IMR-90 (cell line): Measurements from ENCODE around the gene CDH13. TPM values are rescaled to one million over a fixed set of nuclear protein-coding genes. Genes with fewer than 3 reads are reported as not detected.

ENCODE experiments used
- ATAC-seq: fragments of 200-7000 bp; cut with Tn5 transposase; 2 replicates; pipeline ENCODE4 v1.9.1; 2020; ENCODE audit warnings: low read depth, mild to moderate bottlenecking, moderate library complexity
- BruUV-seq: library from RNA; stranded (reverse); fragments of 400-500 nt; replicated peaks from 2 replicates; lab custom pipeline; 2021; lab: Mats Ljungman, UMichigan
- CTCF ChIA-PET: fragments of 300-600 bp; formaldehyde crosslinking; extraction: SDS; loops from one replicate; lab custom pipeline; 2021; ENCODE audit warnings: antibody characterized with exemption; lab: Yijun Ruan, JAX
- POLR2A ChIA-PET: fragments of 300-600 bp; sonication (Branson Sonifier 250); formaldehyde crosslinking; loops from one replicate; lab custom pipeline; 2022; ENCODE audit warnings: antibody characterized with exemption; ENCODE audit not compliant: unreplicated experiment; lab: Charles Lee
- DNase-seq: peaks from one replicate; pipeline ENCODE4 v3.0.0; 2013
- H2AFZ ChIP-seq: replicated peaks from 2 replicates; pipeline ENCODE3; 2013; ENCODE audit warnings: low read length, mild to moderate bottlenecking; ENCODE audit not compliant: poor library complexity
- H2AK5ac ChIP-seq: 2 replicates; pipeline ENCODE4 v1.6.1; 2013; ENCODE audit warnings: low read depth, low read length, inconsistent platforms
- H2AK9ac ChIP-seq: replicated peaks from 2 replicates; pipeline ENCODE3; 2013; ENCODE audit warnings: mild to moderate bottlenecking, low read depth, low read length, moderate library complexity; ENCODE audit not compliant: poor library complexity
- H2BK120ac ChIP-seq: 2 replicates; pipeline ENCODE4 v1.6.1; 2013; ENCODE audit warnings: low read depth, low read length, inconsistent platforms
- H2BK15ac ChIP-seq: 3 replicates; pipeline ENCODE4 v1.6.1; 2013; ENCODE audit warnings: low read depth, low read length, inconsistent platforms
- H2BK20ac ChIP-seq: 2 replicates; pipeline ENCODE4 v1.6.1; 2013; ENCODE audit warnings: low read depth, mild to moderate bottlenecking, inconsistent platforms, low read length, moderate library complexity
- H2BK5ac ChIP-seq: 2 replicates; pipeline ENCODE4 v1.6.1; 2013; ENCODE audit warnings: mild to moderate bottlenecking, low read depth, low read length, inconsistent platforms; ENCODE audit not compliant: poor library complexity, severe bottlenecking
- H3K14ac ChIP-seq: replicated peaks from 2 replicates; pipeline ENCODE4 v1.6.1; 2013; ENCODE audit warnings: low read depth, low read length, inconsistent platforms
- H3K18ac ChIP-seq: 2 replicates; pipeline ENCODE4 v1.6.1; 2013; ENCODE audit warnings: low read depth, low read length, control low read depth
- H3K23ac ChIP-seq: 2 replicates; pipeline ENCODE4 v1.6.1; 2013; ENCODE audit warnings: low read depth, low read length, inconsistent platforms
- H3K27ac ChIP-seq: 2 replicates; pipeline ENCODE4 v1.5.1; 2013; ENCODE audit warnings: mild to moderate bottlenecking, control low read depth, low read length; ENCODE audit not compliant: insufficient read depth
- H3K27me3 ChIP-seq: 2 replicates; pipeline ENCODE4 v1.6.1; 2013; ENCODE audit warnings: low read length; ENCODE audit not compliant: control insufficient read depth, insufficient read depth
- H3K36me3 ChIP-seq: 2 replicates; pipeline ENCODE4 v1.6.1; 2013; ENCODE audit warnings: low read length, mixed read lengths; ENCODE audit not compliant: control insufficient read depth, insufficient read depth
- H3K4ac ChIP-seq: 2 replicates; pipeline ENCODE4 v1.6.1; 2013; ENCODE audit warnings: low read depth, low read length, inconsistent platforms
- H3K4me1 ChIP-seq: 2 replicates; pipeline ENCODE4 v1.6.1; 2013; ENCODE audit warnings: low read length, mixed read lengths; ENCODE audit not compliant: control insufficient read depth, insufficient read depth
- H3K4me2 ChIP-seq: 2 replicates; pipeline ENCODE4 v1.6.1; 2013; ENCODE audit warnings: low read depth, mild to moderate bottlenecking, control low read depth, low read length, moderate library complexity
- H3K4me3 ChIP-seq: 2 replicates; pipeline ENCODE4 v1.5.1; 2013; ENCODE audit warnings: low read depth, mild to moderate bottlenecking, control low read depth, low read length, moderate library complexity; ENCODE audit not compliant: insufficient read depth
- H3K56ac ChIP-seq: 2 replicates; pipeline ENCODE4 v1.6.1; 2013; ENCODE audit warnings: low read length, inconsistent platforms; ENCODE audit not compliant: insufficient read depth; ENCODE audit errors: extremely low read depth
- H3K79me1 ChIP-seq, 2 experiments: 2 replicates each; pipeline ENCODE4 v1.6.1; 2013; ENCODE audit warnings: low read length in 2 of 2, inconsistent platforms in 1 of 2, low read depth in 1 of 2
- H3K9ac ChIP-seq: 2 replicates; pipeline ENCODE4 v1.6.1; 2013; ENCODE audit warnings: low read depth, low read length, control low read depth
- H3K9me1 ChIP-seq: 2 replicates; pipeline ENCODE4 v1.6.1; 2013; ENCODE audit warnings: low read length, inconsistent platforms; ENCODE audit not compliant: insufficient read depth
- H3K9me3 ChIP-seq: 2 replicates; pipeline ENCODE4 v1.6.1; 2013; ENCODE audit warnings: low read length; ENCODE audit not compliant: control insufficient read depth, insufficient read depth
- H4K20me1 ChIP-seq: 2 replicates; pipeline ENCODE4 v1.6.1; 2013; ENCODE audit warnings: low read length, inconsistent platforms; ENCODE audit not compliant: insufficient read depth
- H4K5ac ChIP-seq: 2 replicates; pipeline ENCODE4 v1.6.1; 2013; ENCODE audit warnings: mild to moderate bottlenecking, low read depth, low read length, control low read depth
- H4K8ac ChIP-seq, 2 experiments: 2 replicates each; pipeline ENCODE4 v1.6.1; 2013; ENCODE audit warnings: low read depth in 2 of 2, low read length in 2 of 2, control low read depth in 1 of 2, inconsistent platforms in 1 of 2
- H4K91ac ChIP-seq: 2 replicates; pipeline ENCODE4 v1.6.1; 2013; ENCODE audit warnings: low read depth, low read length, inconsistent platforms; ENCODE audit not compliant: insufficient read depth
- BHLHE40 ChIP-seq: fragments of 150-350 bp; IDR thresholded peaks from 2 replicates; pipeline ENCODE4 v1.6.1; 2016; ENCODE audit warnings: mild to moderate bottlenecking, low read depth, low read length
- CEBPB ChIP-seq: IDR thresholded peaks from 2 replicates; pipeline ENCODE4 v1.6.1; 2012; ENCODE audit warnings: low read depth, low read length, improper control_type of control experiment
- CHD1 ChIP-seq: IDR thresholded peaks from 2 replicates; pipeline ENCODE4 v1.6.1; 2012; ENCODE audit warnings: low read depth, low read length, improper control_type of control experiment
- FOS ChIP-seq: fragments of 150-350 bp; IDR thresholded peaks from 2 replicates; pipeline ENCODE4 v1.6.1; 2016; ENCODE audit warnings: low read depth, low read length
- MAFK ChIP-seq: IDR thresholded peaks from 2 replicates; pipeline ENCODE4 v1.6.1; 2012; ENCODE audit warnings: low read depth, low read length, improper control_type of control experiment
- MAZ ChIP-seq: IDR thresholded peaks from 2 replicates; pipeline ENCODE4 v1.6.1; 2012; ENCODE audit warnings: low read depth, mild to moderate bottlenecking, low read length, improper control_type of control experiment, moderate library complexity, borderline replicate concordance
- MXI1 ChIP-seq: IDR thresholded peaks from 2 replicates; pipeline ENCODE4 v1.6.1; 2012; ENCODE audit warnings: low read depth, mild to moderate bottlenecking, low read length, moderate library complexity, borderline replicate concordance
- NFE2L2 ChIP-seq: fragments of 150-350 bp; IDR thresholded peaks from 2 replicates; pipeline ENCODE4 v1.6.1; 2016; ENCODE audit warnings: low read depth, mild to moderate bottlenecking, low read length
- POLR2A ChIP-seq: IDR thresholded peaks from 2 replicates; pipeline ENCODE4 v1.6.1; 2012; ENCODE audit warnings: mild to moderate bottlenecking, low read depth, low read length
- RAD21 ChIP-seq: IDR thresholded peaks from 2 replicates; pipeline ENCODE4 v1.6.1; 2012; ENCODE audit warnings: low read length, improper control_type of control experiment
- RCOR1 ChIP-seq: IDR thresholded peaks from 2 replicates; pipeline ENCODE4 v1.6.1; 2012; ENCODE audit warnings: mild to moderate bottlenecking, low read length, improper control_type of control experiment; ENCODE audit not compliant: insufficient replicate concordance
- RFX5 ChIP-seq: IDR thresholded peaks from 2 replicates; pipeline ENCODE4 v1.8.0; 2012; ENCODE audit warnings: low read depth, mild to moderate bottlenecking, low read length, moderate library complexity
- SMC3 ChIP-seq: fragments of 150-350 bp; IDR thresholded peaks from 2 replicates; pipeline ENCODE4 v1.6.1; 2016; ENCODE audit warnings: low read depth, mild to moderate bottlenecking, antibody characterized with exemption, low read length, moderate library complexity
- dilution Hi-C: fragments of 300-500 bp; cut with HindIII; formaldehyde crosslinking; loops from one replicate; pipeline ENCODE4 v1.14.3; 2018; ENCODE audit warnings: low sequenced_read_pairs; ENCODE audit not compliant: unreplicated experiment
- in situ Hi-C: fragments of 300-500 bp; cut with MboI; formaldehyde crosslinking; loops from 3 replicates; pipeline ENCODE4 v1.14.3; 2019; ENCODE audit warnings: low sequenced_read_pairs, inconsistent platforms, mixed read lengths
- intact Hi-C: fragments of 100-400 bp; cut with micrococcal nuclease; formaldehyde crosslinking; loops from 2 replicates; pipeline ENCODE4 v1.10.0; 2022
- polyA plus RNA-seq, 3 experiments: library from polyadenylated mRNA; depleted of rRNA; stranded (reverse); fragments of >200 nt; gene quantifications; 2 replicates each; pipeline ENCODE4 v1.2.3, GENCODE V29; 2012; ENCODE audit warnings: low replicate concordance in 1 of 3
- total RNA-seq: library from RNA; depleted of rRNA; stranded (reverse); fragments of >200 nt; gene quantifications from 2 replicates; pipeline ENCODE4 v1.2.3, GENCODE V29; 2012
- TF ChIP-seq, protein P1 (sequence below): fragments of 150-350 bp; IDR thresholded peaks from 2 replicates; pipeline ENCODE4 v1.6.1; 2016; ENCODE audit warnings: low read depth, mild to moderate bottlenecking, low read length, moderate library complexity, borderline replicate concordance
- TF ChIP-seq, protein P2 (sequence below): conservative IDR thresholded peaks from 2 replicates; pipeline ENCODE4 v1.5.1; 2012; ENCODE audit warnings: mild to moderate bottlenecking, low read depth, low read length, improper control_type of control experiment
- TF ChIP-seq, protein P3 (sequence below): fragments of 150-350 bp; IDR thresholded peaks from 2 replicates; pipeline ENCODE4 v1.6.1; 2017; ENCODE audit warnings: mild to moderate bottlenecking, antibody characterized with exemption, low read length, low read depth

Gene CDH13
- total and polyA plus RNA-seq, 2 of the 4 experiments (the other 2 are of a cell fraction): 61.6 to 74.7 TPM

- ATAC-seq (no peak), DNase-seq (no peak)
- Histone ChIP-seq H2AFZ (no peak overlapping the region), H3K9me3 (no peaks in the 10 kb centered on the region), H2BK5ac (no peak overlapping the region), H2BK15ac (no peak overlapping the region), H2AK5ac (no peak overlapping the region), H3K27ac (no peak overlapping the region), H3K18ac (no peak overlapping the region), H3K4me2 (no peak overlapping the region), H2BK20ac (no peak overlapping the region), H3K36me3 (no peaks in the 10 kb centered on the region), H2BK120ac (no peak overlapping the region), H4K5ac (no peak overlapping the region), H3K9ac (no peak overlapping the region), H3K4ac (no peak overlapping the region), H3K14ac (no peak overlapping the region), H3K9me1 (no peaks in the 10 kb centered on the region; the same call in 1 of the 2 replicates), H4K91ac (no peak overlapping the region), H3K27me3 (no peaks in the 10 kb centered on the region), H4K20me1 (no peaks in the 10 kb centered on the region), H3K56ac (no peak overlapping the region), H2AK9ac (no peak overlapping the region), H3K79me1 (no peaks in the 10 kb centered on the region), H3K4me3 (no peak overlapping the region), H3K4me1 (no peaks in the 10 kb centered on the region), H4K8ac (no peak overlapping the region), H3K23ac (no peak overlapping the region)
- POLR2A ChIA-PET: no interaction called here
- intact Hi-C loops: no loop called here
- CTCF ChIA-PET: no interaction called here
- no peak for TF ChIP-seq SMC3
- TF ChIP-seq NFE2L2: no peak
- TF ChIP-seq POLR2A: no peak
- no peak for TF ChIP-seq BHLHE40
- TF ChIP-seq MXI1: no peak
- TF ChIP-seq RCOR1: no peak
- TF ChIP-seq FOS: no peak
- TF ChIP-seq MAFK: no peak
- TF ChIP-seq RAD21: no peak
- TF ChIP-seq, protein P1, sequence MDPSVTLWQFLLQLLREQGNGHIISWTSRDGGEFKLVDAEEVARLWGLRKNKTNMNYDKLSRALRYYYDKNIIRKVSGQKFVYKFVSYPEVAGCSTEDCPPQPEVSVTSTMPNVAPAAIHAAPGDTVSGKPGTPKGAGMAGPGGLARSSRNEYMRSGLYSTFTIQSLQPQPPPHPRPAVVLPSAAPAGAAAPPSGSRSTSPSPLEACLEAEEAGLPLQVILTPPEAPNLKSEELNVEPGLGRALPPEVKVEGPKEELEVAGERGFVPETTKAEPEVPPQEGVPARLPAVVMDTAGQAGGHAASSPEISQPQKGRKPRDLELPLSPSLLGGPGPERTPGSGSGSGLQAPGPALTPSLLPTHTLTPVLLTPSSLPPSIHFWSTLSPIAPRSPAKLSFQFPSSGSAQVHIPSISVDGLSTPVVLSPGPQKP: no peak
- TF ChIP-seq CHD1: no peak
- TF ChIP-seq, protein P2, sequence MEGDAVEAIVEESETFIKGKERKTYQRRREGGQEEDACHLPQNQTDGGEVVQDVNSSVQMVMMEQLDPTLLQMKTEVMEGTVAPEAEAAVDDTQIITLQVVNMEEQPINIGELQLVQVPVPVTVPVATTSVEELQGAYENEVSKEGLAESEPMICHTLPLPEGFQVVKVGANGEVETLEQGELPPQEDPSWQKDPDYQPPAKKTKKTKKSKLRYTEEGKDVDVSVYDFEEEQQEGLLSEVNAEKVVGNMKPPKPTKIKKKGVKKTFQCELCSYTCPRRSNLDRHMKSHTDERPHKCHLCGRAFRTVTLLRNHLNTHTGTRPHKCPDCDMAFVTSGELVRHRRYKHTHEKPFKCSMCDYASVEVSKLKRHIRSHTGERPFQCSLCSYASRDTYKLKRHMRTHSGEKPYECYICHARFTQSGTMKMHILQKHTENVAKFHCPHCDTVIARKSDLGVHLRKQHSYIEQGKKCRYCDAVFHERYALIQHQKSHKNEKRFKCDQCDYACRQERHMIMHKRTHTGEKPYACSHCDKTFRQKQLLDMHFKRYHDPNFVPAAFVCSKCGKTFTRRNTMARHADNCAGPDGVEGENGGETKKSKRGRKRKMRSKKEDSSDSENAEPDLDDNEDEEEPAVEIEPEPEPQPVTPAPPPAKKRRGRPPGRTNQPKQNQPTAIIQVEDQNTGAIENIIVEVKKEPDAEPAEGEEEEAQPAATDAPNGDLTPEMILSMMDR: no peak
- TF ChIP-seq, protein P3, sequence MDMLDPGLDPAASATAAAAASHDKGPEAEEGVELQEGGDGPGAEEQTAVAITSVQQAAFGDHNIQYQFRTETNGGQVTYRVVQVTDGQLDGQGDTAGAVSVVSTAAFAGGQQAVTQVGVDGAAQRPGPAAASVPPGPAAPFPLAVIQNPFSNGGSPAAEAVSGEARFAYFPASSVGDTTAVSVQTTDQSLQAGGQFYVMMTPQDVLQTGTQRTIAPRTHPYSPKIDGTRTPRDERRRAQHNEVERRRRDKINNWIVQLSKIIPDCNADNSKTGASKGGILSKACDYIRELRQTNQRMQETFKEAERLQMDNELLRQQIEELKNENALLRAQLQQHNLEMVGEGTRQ: no peak
- TF ChIP-seq RFX5: no peak
- no peak for TF ChIP-seq MAZ
- TF ChIP-seq CEBPB: no peak
- in situ Hi-C loops: no loop called here
- no TSS peak for BruUV-seq
- dilution Hi-C loops: no loop called here
These were observed 642.3 kb downstream of the CDH13 start for GRCh38 chr16:83269048-83269447.
